HG03280 (cell line): ENCODE data around the gene LRRIQ1.

Experiments used
- ATAC-seq: cut with Tn5 transposase; IDR thresholded peaks from one replicate; pipeline ENCODE4 v1.9.1; 2021; ENCODE audit warnings: mild to moderate bottlenecking, moderate library complexity; ENCODE audit not compliant: unreplicated experiment

Gene LRRIQ1

DNA sequence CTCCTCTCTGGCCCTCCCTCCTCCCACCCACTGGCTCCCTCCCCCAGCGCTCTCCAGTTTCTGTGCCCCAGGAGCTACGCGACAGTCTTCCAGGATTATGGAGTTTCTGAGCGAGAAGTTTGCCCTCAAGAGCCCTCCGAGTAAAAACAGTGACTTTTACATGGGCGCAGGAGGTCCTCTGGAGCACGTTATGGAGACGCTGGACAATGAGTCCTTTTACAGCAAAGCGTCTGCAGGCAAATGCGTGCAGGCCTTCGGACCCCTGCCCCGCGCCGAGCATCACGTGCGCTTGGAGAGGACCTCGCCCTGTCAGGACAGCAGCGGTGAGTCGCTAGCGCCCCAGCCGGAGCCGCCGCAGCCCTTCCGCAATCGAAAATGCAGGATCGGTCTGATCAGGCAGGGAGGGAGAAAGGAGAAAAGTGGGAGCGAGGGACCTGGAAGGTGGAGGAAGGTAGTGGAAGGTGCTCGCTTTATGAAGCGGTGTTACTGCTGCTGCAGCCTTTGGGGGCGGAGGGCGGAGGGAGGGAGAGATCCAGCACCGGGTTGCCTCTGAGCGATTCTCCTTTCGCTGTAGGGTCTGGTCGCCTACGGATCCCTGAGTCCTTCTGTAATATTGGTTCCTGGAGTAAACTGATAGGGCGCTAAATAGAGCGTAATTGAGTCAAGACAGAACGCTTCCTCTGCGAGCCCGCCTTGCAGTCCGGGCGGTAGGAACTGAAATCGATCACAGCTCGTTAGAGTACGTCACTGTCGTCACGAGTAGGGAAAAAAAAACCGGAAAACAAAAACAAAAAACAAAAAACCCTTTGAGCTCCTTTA lies 244.2 kb downstream of the LRRIQ1 start, which contains the start of gene ALX1:
ALX1 (plus strand) TSS at position 56 of the 819 bp plus-strand sequence; CDS start at position 98, 42 bp downstream.
- ATAC-seq = no peak

DNA sequence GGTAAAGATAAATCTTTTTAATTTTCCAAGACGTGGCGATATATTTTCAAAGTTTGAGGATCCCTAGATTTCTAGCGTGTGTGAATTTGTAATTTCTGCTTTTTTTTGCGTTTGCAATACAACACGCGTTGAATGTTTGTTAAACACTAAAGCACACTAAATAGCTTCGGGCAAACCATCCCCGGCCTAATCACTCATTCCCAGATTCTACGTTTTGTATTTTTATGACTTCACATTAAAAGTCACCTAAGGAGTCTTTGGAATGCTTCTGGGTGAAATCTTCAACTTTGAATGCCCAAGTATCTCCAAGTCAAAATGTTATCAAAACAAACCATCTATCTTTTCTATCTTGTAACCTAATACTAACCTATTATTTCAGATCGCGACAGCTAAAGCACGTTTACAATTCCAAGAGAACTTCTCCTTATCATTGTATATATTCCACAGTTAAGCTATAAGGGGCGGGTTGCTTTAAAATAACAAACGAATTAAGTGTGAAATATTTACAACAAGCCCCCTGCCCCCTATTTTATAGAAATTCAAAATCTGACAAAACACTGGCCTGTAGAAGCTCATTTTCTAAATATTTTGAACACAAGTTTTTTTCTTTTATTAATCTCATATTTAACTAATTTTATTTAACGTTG lies 245.0 kb downstream of the LRRIQ1 start:
- no peak for ATAC-seq

DNA sequence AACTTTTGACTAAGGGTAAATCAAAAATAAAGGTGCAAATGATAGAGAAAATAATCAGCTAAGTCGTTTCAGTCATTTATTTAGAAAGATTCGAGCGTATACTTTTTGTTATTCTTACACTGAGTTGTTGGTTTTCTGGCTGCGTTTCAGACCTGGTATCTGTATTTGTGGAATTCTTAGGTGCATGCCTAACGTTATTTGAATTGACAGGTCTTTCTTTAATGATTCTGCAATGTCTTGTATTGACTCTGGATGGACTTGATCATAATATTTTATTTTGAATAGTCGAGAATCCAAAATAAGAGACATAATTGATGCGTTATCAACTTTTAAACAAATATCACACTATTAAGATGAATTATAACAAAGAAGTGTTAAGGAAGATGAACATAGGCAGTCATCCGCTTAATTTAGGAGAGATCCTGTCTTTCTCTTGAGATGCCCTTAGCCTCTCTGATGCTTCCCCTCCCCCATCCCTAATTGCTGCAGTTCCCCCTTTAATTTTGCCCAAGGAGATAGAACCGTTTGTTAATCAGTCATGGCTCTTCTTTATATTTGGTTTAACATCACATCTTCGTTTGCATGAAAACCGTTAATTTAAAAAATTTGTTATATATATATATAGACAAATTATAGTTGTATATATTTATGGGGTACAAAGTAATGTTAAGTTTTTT lies 245.6 kb downstream of the LRRIQ1 start:
- no peak for ATAC-seq

DNA sequence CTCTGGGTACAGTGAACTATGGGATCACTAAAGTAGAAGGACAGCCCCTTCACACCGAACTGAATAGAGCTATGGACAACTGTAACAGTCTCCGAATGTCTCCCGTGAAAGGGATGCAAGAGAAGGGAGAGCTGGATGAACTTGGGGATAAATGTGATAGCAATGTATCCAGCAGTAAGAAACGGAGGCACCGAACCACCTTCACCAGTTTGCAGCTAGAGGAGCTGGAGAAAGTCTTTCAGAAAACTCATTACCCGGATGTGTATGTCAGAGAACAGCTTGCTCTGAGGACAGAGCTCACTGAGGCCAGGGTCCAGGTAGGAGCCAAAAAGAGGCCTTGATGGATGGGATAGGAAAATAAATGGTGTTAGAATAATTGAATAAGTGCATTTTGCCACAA lies 247.4 kb downstream of the LRRIQ1 start:
- no peak for ATAC-seq
